NCI-H1930 (cell line): ENCODE measurements around the gene MRAP.
"Not testable (repeated sequence)": the region's sequence is repeated elsewhere in the genome, so short reads cannot be mapped to it uniquely, and the experiment has no call there.

Experiments
- DNase-seq, 2 experiments: peaks; one replicate each; lab custom pipeline; 2025; lab: John Stamatoyannopoulos, UW

MRAP gene

GRCh38 chr21:32300117-32300681 is 1.5 kb downstream of the MRAP start:
- DNase-seq = no peak

DNA sequence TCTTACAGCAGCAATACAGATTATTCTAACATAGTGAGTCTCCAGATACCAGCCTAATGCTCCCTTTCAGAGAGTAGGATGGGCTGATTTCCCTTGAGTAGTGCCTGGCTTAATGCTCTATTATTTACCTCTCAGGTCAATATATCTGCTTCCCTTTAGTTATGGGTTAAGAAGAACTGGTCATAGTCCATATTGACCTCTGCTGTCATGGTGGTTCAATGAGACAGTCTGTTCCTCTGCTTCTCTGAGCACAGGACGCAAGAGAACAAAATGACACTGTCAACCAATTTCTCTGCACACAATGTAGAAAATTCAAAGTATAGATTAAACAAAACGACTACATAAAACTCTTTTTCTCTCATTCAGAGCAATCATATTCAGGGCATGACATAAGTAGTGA is 2.9 kb downstream of the MRAP start:
- no peak for DNase-seq

DNA sequence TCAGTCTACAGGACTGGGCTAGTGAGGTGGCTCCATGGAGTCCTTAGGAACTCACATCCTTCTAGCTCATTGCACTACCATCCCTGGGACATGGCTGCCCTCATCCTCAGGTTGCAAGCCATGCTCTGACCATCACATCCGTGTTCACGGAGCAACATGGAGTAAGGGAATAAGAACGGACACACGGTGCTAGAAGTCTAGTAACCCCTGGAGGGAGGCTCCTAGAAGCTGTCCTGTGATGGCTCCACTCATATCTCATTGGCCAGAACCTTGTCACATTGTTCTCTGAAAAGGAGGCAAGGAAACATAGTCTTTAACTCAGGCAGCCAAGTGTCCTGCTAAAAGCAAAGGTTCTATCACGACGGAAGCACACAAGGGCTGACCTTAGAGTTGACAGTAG is 3.9 kb downstream of the MRAP start:
- DNase-seq = no peak

GRCh38 chr21:32303385-32303784 is 4.7 kb downstream of the MRAP start:
- no peak for DNase-seq

GRCh38 chr21:32304998-32305397 is 6.3 kb downstream of the MRAP start:
- DNase-seq = no peak

- no peak for DNase-seq
These were observed 7.5 kb downstream of the MRAP start for GRCh38 chr21:32306021-32306780.

GRCh38 chr21:32307706-32308105 is 9.1 kb downstream of the MRAP start:
- no peak for DNase-seq

DNA sequence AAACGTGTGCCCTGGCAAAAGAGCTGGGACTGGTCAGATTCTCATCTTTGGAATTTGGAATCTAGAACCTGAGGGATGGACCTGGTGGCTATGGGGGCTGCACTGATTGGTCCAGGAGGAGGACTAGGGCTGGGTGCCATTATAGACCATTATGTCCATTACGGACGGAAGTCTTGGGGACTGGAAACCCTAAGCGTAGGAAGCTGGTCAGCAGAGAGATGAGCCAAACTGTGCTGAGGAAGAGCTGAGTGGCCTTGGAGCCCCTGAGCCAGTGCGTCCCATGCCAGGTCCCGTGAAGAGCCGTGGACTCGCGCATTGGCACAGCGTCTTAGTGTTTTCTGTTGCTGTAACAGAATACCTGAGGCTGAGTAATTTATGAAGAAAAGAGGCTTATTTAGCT is 10.0 kb downstream of the MRAP start:
- no peak for DNase-seq

DNA sequence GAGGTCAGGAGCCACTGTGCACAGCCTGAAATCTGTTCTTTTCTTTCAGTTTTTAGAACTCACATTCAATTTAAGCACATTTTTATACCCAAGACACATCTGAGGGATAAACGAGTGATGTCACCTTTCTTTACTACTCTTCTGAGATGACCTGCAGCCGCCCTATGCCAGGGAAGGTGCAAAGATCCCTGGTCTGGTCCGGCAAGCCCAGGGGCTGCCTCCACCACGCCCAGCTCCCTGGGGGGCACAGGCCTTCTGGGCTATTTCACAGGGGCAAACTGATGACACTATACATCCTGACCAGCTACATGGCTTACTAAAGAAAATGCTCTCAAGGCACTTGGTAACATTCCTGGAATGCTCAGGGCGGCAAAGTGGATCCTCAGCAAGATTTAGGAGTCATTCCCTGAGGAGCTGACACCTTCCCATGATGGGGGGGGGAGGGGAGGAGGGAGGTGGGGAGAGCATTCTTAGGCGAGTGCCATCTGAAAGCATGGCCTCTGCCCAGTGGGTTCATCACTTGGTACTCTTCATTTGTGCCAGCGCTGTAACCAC is 11.3 kb downstream of the MRAP start:
- no peak for DNase-seq

GRCh38 chr21:32310976-32311375 is 12.3 kb downstream of the MRAP start:
- not testable (repeated sequence) for DNase-seq

DNA sequence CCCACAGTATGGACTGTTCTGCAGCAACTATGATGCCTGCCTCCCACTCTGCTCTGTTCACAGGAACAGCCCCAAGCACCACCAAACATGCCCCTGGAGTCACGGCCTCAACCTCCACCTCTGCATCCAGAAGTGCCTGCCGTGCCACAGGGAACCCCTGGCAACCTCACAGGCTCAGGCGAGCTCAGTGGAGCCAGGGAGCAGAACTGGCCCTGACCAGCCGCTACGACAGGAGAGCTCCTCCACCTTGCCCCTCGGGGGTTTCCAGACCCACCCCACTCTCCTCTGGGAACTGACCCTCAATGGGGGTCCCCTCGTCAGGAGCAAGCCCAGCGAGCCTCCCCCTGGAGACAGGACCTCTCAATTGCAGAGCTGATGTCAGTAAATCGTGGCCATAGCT is 13.0 kb downstream of the MRAP start:
- no peak for DNase-seq

DNA sequence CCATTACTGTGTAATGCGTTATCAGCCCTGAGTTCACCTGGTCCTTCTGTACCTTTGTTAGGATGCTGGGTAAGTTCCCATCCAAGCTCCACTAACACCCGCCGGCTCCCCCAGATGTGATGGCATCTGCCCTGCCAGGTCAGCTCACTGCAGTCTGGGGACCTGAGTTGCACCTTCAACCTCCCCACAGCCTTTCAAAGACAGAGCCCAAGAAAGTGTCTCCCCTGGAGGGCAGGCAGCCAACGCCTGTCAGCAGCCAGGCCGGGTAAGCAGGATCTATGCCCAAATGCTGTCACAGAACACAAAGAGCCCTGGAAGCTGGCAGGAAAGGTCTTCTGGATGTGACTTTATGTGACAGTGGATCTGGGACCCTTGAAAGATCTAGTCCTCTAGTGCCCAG is 13.7 kb downstream of the MRAP start:
- no peak for DNase-seq

- no peak for DNase-seq
These were observed 14.3 kb downstream of the MRAP start for GRCh38 chr21:32312976-32313375.

DNA sequence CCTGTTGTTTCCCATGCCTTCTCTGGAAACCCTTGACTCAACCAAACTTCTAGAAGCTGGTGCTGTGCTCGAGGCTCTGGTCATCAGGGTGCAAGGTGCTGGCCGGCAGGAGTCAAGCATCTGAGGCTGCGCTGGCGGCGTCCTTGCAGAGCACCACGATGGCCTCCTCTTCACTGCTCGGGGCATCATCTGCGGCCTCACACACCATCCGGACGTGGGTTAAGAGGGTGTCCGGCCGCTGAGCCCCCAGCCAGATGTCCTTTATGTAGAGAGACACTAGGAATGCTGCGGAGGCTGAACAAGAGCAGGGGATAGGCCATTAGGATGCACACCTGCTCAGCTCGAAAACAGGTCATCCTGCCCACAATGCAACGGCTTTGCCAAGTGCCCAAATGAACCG is 16.2 kb downstream of the MRAP start:
- no peak for DNase-seq

DNA sequence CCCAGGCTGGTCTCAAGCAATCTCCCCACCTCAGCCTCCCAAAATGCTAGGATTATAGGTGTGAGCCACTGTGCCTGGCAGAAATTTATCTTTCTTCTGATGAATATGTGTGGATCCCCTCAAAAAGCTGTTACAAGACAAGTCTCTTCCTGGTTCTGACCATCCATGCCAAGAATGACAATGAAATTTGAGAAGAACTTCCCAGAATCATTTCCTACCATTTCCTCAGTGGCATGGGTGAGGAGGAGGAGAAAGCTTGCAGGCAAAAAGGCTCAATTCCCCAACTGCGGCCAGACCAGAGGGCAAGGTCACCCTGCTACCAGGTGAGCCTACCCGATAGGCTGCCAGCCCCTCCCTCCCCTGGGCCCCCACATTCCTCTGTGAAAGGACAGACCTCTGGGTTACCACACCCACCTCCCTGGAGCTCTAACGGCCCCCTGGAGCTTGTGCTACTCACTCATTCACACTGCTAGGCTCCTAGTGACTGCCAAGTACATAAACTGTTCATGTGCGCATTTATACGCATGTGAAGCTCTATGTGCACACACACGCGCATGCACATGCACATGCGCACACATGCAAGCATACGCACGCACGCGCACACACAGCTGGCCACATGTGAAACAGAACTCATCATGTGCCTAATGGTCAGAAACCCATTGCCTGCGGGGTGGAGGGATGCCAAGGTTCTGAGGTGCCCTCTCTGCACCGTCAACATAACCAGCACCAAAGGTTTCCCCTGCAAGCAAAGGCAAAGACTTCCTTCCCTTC is 17.0 kb downstream of the MRAP start:
- DNase-seq = no peak

GRCh38 chr21:32316361-32317215 is 17.9 kb downstream of the MRAP start:
- DNase-seq = no peak

DNA sequence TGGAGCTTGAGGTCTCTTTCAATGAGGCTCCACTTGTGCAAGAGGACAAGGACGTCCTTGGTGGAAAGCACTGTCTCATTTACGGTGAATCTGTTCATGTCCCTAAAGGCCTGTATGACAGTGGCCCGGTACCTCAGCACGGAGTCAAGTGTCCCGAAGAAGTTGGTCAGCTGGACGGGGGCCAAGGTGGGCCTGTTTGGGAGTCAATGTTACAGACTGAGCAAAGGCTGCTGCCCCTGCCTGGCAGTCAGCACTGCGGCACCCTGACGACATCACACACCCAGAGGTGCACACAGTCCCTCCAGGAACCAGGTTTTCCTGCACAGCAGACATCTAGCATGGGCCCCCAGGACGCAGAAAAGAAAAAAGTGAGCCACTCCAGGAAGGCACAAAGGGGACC is 19.1 kb downstream of the MRAP start:
- DNase-seq = no peak

- DNase-seq = no peak
These were observed 20.4 kb downstream of the MRAP start for GRCh38 chr21:32319012-32319411.

DNA sequence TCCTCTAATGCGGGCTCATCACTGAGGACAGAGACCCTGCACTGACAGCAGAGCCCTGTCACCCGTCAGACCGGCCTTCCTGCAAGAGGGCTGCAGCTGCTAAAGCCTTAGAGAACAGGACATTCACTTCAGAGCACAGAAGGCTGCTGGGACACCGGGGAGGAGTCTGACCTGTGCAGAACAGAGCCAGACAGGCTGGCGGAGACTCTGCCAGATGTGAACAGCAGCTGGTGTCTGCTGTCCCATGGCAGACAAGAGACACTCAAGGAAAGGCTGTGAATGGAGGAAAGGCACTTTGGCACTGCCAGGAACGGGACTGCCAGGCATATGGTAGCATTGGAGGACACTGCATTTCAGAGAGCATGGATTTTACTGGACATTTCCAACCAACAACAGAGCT is 21.4 kb downstream of the MRAP start:
- no peak for DNase-seq

GRCh38 chr21:32320726-32321125 is 22.1 kb downstream of the MRAP start:
- DNase-seq = no peak

- no peak for DNase-seq
These were observed 22.8 kb downstream of the MRAP start for GRCh38 chr21:32321480-32321879.

- no peak for DNase-seq
These were observed 23.4 kb downstream of the MRAP start for GRCh38 chr21:32322103-32322502.
